HG02798 (cell line): ENCODE measurements around the gene DNAH11.
"Not testable (repeated sequence)": the region's sequence is repeated elsewhere in the genome, so short reads cannot be mapped to it uniquely, and the experiment has no call there.

ENCODE experiments used
- ATAC-seq: cut with Tn5 transposase; IDR thresholded peaks from one replicate; pipeline ENCODE4 v1.9.1; 2021; ENCODE audit warnings: mild to moderate bottlenecking; ENCODE audit not compliant: unreplicated experiment, poor library complexity

DNAH11 gene

DNA sequence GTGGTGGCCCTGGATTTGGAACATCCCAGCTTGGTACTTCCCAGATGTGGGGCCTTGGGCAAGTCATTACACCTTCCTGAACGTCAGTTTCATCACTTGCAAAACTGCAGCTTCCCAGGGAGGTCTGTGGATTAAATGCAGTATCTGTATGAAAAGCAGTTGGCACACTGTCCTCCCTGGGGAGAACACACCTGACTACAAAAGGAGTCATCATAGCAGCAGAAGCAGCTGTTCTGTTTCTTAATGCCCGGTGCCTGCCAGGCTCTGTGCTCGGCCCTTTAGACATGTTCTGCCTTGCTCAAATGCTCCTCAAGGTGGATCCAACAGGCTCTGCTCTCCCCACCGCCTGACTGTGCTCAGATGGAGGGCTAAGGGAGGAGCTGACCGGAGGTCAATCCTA lies 371.8 kb downstream of the DNAH11 start:
- ATAC-seq = no peak

- no peak for ATAC-seq
These were observed 372.3 kb downstream of the DNAH11 start for GRCh38 chr7:21915140-21915539.

DNA sequence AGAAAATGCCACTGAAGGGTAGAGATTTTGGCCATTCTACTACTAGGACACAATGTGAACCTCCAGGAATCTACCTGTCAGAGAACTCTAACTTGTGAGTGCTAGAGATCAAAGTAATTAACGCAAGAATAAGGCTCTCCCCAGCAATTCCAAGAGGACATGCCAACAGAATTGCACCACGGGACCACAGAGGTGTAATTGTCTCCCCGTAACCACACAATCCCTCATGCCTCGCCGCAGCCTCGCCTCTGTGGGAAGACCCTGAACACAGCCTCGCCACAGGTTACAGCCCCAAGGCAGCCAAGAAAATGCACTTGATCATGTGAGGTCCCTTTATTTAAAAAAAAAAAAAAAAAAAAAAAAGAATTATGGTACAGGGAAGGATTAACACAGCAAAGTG lies 373.3 kb downstream of the DNAH11 start:
- no peak for ATAC-seq

DNA sequence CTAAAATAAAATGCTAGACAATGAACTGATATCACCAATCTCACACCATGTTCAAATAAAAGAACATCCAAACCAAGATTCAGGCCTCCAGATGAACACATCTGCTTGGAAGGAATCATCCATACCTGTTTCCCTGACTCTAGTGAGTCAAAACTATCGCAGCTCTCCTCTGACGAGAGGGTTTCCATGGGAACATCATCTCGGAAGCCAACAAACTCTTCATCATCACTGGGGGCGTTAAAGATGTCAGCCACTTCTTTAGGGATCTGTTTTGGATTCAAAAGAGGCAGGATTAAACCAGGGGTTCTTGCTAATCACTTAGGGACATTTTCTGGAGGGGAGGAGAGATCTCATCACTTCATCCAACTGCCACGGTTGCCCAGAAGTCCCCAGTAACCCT lies 373.8 kb downstream of the DNAH11 start:
- no peak for ATAC-seq

- no peak for ATAC-seq
These were observed 375.4 kb downstream of the DNAH11 start for GRCh38 chr7:21918216-21918615.

GRCh38 chr7:21920936-21921335 lies 378.1 kb downstream of the DNAH11 start:
- no peak for ATAC-seq

DNA sequence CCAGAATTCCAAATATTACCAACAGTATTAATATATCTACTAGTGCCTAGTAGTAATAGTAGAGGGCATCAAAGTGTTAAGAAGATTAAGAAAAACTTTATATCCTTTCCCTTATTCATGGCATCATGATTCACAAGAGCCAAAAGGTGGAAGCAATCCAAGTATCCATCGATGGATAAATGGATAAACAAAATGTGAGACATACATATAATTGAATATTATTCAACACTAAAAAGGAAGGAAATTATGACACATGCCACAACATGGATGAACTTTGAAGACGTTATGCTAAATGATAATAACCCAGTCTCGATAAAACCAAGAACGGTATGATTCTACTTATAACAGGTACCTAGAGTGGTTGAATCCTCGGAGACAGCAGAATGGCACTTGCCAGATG lies 379.8 kb downstream of the DNAH11 start:
- ATAC-seq = no peak

DNA sequence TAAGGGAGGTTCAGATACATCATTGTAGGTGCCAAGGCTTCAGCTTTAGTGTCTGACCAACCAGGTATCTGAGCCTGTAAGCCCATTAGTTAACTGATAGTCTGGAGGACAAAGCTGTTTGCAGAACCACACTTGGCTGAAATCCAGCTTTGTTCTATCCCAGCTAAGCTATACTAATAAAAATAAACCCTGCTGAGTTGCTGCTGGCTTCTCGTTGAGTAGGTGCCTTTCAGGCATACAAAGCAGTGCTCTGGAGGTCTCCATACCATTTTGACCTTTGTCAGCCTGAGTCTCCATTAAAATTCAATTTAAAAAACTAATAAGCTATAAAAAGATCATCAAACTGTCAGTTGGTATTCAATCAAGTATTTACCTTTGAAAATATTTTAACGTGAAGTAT lies 380.8 kb downstream of the DNAH11 start:
- ATAC-seq = no peak

DNA sequence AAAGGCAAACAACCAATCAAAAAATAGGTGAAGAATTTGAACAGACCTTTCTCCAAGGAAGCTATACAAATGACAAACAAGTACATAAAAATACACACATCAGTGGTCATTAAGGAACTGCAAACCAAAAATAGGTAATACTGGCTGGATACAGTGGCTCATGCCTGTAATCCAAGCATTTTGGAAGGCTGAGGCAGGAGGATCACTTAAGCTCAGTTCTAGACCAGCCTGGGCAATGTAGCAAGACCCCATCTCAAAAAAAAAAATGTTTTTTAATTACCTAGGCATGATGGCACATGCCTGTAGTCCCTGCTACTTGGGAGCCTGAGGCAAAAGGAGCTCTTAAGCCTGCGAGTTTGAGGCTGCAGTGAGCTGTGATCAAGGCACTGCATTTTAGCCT lies 383.6 kb downstream of the DNAH11 start:
- no peak for ATAC-seq

DNA sequence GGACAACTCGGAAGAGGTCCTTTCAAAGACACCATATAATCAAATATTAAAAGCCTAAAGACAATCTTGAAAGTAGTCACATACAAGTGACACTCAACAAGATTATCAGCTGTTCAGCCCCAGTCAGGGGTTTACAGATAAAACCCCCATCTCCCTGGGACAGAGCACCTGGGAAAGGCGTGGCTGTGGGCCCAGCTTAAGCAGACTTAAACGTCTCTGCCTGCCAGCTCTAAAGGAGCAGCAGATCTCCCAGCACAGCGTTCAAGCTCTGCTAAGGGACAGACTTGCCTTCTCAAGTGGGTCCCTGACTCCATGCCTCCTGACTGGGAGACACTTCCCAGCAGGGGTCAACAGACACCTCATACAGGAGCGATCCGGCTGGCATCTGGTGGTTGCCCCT lies 384.9 kb downstream of the DNAH11 start:
- no peak for ATAC-seq

DNA sequence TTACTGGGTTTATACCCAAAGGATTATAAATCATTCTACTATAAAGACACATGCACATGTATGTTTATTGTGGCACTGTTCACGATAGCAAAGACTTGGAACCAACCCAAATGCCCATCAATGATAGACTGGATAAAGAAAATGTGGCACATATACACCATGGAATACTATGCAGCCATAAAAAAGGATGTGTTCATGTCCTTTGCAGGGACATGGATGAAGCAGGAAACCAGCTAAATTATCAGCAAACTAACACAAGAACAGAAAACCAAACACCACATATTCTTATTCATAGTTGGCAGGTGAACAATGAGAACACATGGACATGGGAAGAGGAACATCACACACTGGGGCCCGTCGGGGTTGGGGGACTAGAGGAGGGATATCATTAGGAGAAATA lies 390.5 kb downstream of the DNAH11 start:
- not testable (repeated sequence) for ATAC-seq

DNA sequence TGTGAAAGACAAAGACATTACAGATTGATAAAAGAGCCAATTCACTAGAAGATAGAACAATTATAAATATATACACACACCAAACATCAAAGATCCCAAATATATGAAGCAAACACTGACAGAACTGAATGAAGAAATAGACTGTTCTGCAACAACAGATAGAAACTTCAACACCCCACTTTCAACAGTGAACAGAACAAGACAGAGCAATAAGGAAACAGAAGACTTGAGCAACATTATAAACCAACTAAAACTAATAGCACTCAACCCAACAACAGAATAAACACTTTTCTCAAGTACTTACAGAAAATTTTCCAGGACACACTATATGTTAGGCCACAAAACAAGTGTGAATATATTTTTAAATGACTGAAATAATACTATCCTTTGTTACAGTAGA lies 392.0 kb downstream of the DNAH11 start:
- ATAC-seq = no peak

GRCh38 chr7:21938463-21938862 lies 395.6 kb downstream of the DNAH11 start:
- no peak for ATAC-seq

GRCh38 chr7:21939136-21939857 lies 396.5 kb downstream of the DNAH11 start:
- ATAC-seq = peak; percentile 82

DNA sequence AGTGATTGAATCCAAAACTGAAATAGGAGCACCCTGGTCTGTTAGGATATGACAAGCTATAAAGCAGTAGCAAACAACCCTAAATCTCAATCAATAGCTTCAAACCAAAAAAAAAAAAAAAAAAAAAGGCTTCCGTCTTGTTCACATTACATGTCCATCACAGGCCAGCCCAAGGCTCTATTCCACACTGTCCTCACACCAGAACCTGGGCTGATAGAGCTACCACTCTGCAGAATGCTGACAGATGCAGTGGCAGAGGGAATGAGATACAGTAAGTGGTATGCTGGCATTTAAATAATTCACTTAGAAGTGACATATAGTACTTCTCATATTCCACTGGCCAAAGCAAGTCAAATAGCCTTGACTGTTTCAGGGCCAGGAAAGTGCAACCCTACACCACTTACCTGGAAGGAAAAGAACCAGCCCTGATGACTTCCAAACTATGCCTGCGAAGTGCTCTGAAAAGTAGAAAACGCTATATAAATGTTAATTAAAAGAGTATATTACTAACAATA lies 397.1 kb downstream of the DNAH11 start:
- ATAC-seq = no peak

DNA sequence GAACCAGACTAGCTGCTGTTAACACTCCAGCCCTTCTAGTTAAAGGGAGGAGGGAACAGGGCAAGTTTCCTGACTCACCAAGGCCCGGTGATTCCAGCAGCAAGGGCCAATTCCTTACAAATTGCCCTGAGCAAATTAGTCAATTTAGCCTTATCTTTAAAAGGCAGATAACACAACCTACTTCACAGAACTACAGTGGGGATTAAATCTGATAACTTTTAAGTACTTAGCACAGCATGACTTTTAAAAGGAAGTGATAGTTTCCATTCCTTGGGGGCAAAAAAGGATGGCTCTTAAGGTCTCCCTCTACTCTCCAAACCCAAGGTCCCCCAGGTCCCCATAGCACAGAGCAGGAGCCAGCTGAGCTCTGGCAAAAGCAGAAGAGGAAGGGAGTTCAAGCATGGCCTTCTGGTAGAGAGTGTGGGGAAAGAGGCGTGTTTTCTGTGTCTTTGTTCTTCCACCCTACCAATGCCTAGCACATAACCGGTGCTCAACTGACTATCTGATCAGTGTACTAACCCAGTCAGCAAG lies 398.8 kb downstream of the DNAH11 start:
- peak; percentile 12 for ATAC-seq

DNA sequence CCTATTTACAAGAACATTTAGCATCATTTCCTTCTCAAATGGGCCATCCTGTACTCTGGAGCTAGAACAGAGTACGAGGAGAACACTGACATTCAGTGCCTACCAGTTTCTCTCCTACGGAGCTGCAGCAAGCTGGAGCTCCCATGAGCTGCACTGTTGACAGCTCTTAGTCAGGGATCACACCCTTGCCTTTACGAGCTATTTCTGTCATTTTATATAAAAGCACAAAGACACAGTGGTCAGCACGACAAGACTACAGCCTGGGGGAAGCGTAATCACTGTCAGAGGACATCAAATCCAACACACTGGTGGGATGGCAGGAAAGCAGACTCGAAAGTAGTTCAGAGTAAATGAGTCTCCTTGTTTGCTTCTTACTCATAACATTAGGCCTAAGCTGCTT lies 400.1 kb downstream of the DNAH11 start:
- ATAC-seq = no peak

GRCh38 chr7:21943436-21943835 lies 400.6 kb downstream of the DNAH11 start:
- ATAC-seq = no peak

DNA sequence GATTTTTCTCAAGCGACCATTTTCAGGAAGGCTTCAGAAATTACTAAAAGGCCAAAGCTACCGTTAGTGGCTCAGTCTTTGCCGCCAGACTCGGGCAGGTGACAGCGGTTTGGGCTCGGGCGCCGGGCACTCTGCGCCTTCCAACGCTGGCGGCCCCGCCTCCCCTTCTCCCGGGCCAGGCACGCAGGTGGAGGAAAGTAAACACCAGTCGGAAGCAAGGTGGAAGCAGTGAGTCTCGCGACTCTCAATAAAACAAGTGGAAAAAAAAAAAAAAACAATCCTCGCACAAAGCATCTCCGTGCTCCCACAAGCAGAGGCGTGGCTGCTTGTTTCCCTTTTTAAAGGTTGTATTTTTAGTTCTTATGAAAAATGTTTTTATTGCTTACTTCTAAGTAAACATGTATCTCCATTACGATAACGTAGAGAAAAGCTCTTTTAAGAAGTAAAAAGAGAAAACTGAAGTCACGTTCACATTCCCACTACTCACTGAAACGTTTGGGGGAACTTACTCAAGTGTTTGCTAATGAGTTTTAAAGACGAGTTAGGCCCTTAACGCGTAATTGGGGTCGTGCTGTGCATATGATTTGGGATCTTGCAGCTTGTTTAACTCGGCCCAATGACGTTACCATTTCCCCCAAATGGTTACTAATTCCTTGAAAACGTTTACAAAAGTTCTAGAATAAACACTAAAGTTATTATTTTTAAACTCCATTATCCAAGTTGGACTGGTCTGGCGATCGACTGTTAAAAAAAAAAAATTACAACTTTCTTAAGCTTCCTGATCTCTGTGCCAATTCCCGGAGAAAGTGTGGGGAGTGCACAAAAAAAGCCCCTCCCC lies 402.0 kb downstream of the DNAH11 start:
- no peak for ATAC-seq

DNA sequence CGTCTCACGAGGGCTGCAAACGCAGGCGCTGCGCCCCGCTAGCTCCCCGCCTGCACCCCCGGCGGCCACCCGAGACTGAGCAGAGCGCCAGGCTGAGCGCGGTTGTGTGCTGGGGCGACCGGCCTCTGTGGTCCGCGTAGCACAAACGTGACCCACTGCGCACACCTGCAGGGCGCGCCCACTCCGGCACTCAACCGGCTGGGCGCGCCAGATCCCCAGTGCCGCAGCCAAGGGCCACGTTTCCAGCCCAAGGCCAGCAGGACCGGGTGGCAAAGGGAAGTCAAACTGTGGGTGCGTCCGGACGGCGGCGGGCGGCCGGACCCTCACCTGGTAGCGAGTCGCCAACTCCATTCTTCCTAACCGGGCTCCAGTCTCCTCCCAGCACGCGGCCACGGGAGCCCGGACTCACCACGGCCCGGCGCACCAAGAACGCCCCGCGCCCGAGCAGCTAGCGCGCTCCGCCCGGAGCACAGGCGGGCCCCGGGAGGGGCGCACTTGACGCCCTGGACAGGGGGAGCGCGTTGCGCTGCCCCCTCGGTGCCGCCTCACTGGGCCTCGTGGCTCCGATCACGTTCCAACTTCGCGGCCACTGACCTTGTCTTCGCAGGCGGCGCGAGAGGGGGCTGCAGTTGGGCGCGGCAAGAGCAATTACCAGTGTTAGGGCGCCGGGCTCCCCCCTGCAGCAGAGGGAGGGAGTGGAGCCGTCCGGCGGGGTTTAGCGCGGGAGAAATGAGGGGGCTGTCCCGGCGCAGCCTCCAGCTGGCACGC lies 402.8 kb downstream of the DNAH11 start, which contains the start of gene CDCA7L:
Gene CDCA7L, minus strand, starts transcription at position 446 of the 768 bp plus-strand sequence. Its CDS starts 95 bp downstream, at position 351.
- peak; percentile 90 for ATAC-seq
